OCI-LY7 (cell line): ENCODE results near the gene EPB41L4B. TPM values are rescaled to one million over a fixed set of nuclear protein-coding genes. Genes with fewer than 3 reads are reported as not detected.

Experiments
- BruUV-seq: library from RNA; stranded (reverse); fragments of 400-500 nt; replicated peaks from 2 replicates; lab custom pipeline; 2021; lab: Mats Ljungman, UMichigan
- CTCF ChIA-PET: fragments of 300-600 bp; sonication (Branson Sonifier 250); formaldehyde crosslinking; loops from one replicate; lab custom pipeline; 2022; ENCODE audit warnings: antibody characterized with exemption; ENCODE audit not compliant: unreplicated experiment; lab: Charles Lee
- POLR2A ChIA-PET: fragments of 300-600 bp; sonication (Branson Sonifier 250); formaldehyde crosslinking; loops from one replicate; lab custom pipeline; 2022; ENCODE audit warnings: antibody characterized with exemption; lab: Charles Lee
- DNase-seq: peaks from one replicate; pipeline ENCODE4 v3.0.0-alpha.2; 2015; ENCODE audit warnings: low spot score
- H2AFZ ChIP-seq: fragments of 200-600 bp; sonication (generic), shearing (Covaris generic); 2 replicates; pipeline ENCODE4 v1.6.1; 2014; ENCODE audit warnings: mild to moderate bottlenecking, antibody characterized with exemption, low read length, moderate library complexity
- H3K27ac ChIP-seq: fragments of 200-600 bp; sonication (generic); 2 replicates; pipeline ENCODE4 v1.5.1; 2014; ENCODE audit warnings: mixed run types, low read depth, mild to moderate bottlenecking, moderate library complexity, low read length, inconsistent platforms; ENCODE audit not compliant: poor library complexity, severe bottlenecking
- H3K36me3 ChIP-seq: fragments of 200-600 bp; sonication (generic); 2 replicates; pipeline ENCODE4 v1.6.1; 2014; ENCODE audit warnings: mild to moderate bottlenecking, antibody characterized with exemption, low read length, moderate library complexity, mixed read lengths; ENCODE audit not compliant: insufficient read depth
- H3K4me1 ChIP-seq: fragments of 200-600 bp; sonication (generic); 2 replicates; pipeline ENCODE4 v1.5.1; 2014; ENCODE audit warnings: mild to moderate bottlenecking, low read length; ENCODE audit not compliant: insufficient read depth, poor library complexity, severe bottlenecking
- H3K4me2 ChIP-seq: fragments of 200-600 bp; sonication (generic); 2 replicates; pipeline ENCODE4 v1.6.1; 2014; ENCODE audit warnings: mild to moderate bottlenecking, low read length
- H3K4me3 ChIP-seq: fragments of 200-600 bp; sonication (generic); 2 replicates; pipeline ENCODE4 v1.5.1; 2014; ENCODE audit warnings: mild to moderate bottlenecking, low read depth, low read length; ENCODE audit not compliant: poor library complexity, severe bottlenecking
- H3K79me2 ChIP-seq: fragments of 200-600 bp; sonication (generic); 2 replicates; pipeline ENCODE4 v1.6.1; 2016; ENCODE audit warnings: low read depth, mild to moderate bottlenecking, low read length, moderate library complexity, mixed read lengths; ENCODE audit not compliant: insufficient read depth
- H3K9me2 ChIP-seq: fragments of 200-600 bp; sonication (generic); 2 replicates; pipeline ENCODE4 v1.6.1; 2016; ENCODE audit warnings: mild to moderate bottlenecking, low read length, mixed read lengths; ENCODE audit not compliant: insufficient read depth
- H3K9me3 ChIP-seq: fragments of 200-600 bp; sonication (generic); 2 replicates; pipeline ENCODE4 v1.6.1; 2014; ENCODE audit warnings: mild to moderate bottlenecking, mixed run types, low read length, mixed read lengths
- H4K20me1 ChIP-seq: fragments of 200-600 bp; sonication (generic); 2 replicates; pipeline ENCODE4 v1.6.1; 2014; ENCODE audit warnings: mild to moderate bottlenecking, antibody characterized with exemption, low read length, moderate library complexity, mixed read lengths; ENCODE audit not compliant: insufficient read depth
- CTCF ChIP-seq: fragments of 200-600 bp; sonication (generic); conservative IDR thresholded peaks from 2 replicates; pipeline ENCODE4 v1.5.1; 2014; ENCODE audit warnings: mild to moderate bottlenecking, antibody characterized with exemption, low read length, moderate library complexity, mixed read lengths
- EZH2phosphoT487 ChIP-seq: fragments of 200-600 bp; sonication (generic); IDR thresholded peaks from 2 replicates; pipeline ENCODE4 v1.6.1; 2018; ENCODE audit warnings: low read depth, borderline replicate concordance, mild to moderate bottlenecking, mixed run types, antibody characterized with exemption, low read length, moderate library complexity, mixed read lengths
- intact Hi-C: fragments of 100-400 bp; cut with micrococcal nuclease; formaldehyde crosslinking; loops from one replicate; pipeline ENCODE4 v1.10.0; 2022; ENCODE audit not compliant: unreplicated experiment
- total RNA-seq, 2 experiments: library from RNA; depleted of rRNA in 1 of 2; stranded (reverse); fragments of >200 nt in 1 of 2; shearing (Covaris generic) in 1 of 2; gene quantifications; 2 replicates each; pipeline ENCODE4 v1.2.3, GENCODE V29; 2014 to 2022

Gene EPB41L4B
- total RNA-seq, 2 experiments from 2014 or later: 0.29 TPM; not detected in 1

- H3K27ac ChIP-seq: no peak overlapping the region
- CTCF ChIA-PET: no interaction called here
- H3K4me2 ChIP-seq: no peak overlapping the region
- no peaks in the 10 kb centered on the region for H3K79me2 ChIP-seq
- no peaks in the 10 kb centered on the region for H3K36me3 ChIP-seq
- no peak for TF ChIP-seq CTCF
- TF ChIP-seq EZH2phosphoT487: no peak
- POLR2A ChIA-PET: interaction anchor here (0.5 kb wide), 1 partner anchor 516 kb away, joined by 4 read pairs; no protein-coding TSS in a partner anchor
- no peaks in the 10 kb centered on the region for H4K20me1 ChIP-seq
- no peak for DNase-seq
- no peak overlapping the region for H3K4me3 ChIP-seq
- BruUV-seq: no TSS peak
- 0 out of 2 replicates have a peak, but pooled peaks cover 3% of the 10 kb centered on the region for H3K9me3 ChIP-seq
- no peaks in the 10 kb centered on the region for H3K9me2 ChIP-seq
- intact Hi-C loops: no loop called here
- no peak overlapping the region for H2AFZ ChIP-seq
- no peaks in the 10 kb centered on the region for H3K4me1 ChIP-seq
Measured at GRCh38 chr9:109158651-109159050, 162.2 kb downstream of the EPB41L4B start.

DNA sequence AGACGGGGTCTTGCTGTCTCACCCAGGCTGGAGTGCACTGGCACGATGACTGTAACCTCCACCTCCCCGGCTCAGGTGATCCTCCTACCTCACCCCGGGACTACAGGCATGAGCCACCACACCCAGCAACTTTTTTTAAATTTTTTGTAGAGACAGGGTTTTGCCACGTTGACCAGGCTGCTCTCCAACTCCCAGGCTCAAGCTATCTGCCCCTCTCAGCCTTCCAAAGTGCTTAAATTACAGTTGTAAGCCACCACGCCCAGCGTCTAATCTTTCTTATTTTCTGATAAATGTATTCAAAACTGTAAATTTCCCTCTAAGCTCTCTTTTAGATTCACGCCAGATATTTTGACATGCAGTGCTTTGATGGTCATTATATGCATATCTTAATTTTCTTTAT, 164.2 kb downstream of the EPB41L4B start:
- POLR2A ChIA-PET: no interaction called here
- H3K4me2 ChIP-seq: no peak overlapping the region
- H3K9me2 ChIP-seq: no peaks in the 10 kb centered on the region
- no peak for TF ChIP-seq CTCF
- no peak for TF ChIP-seq EZH2phosphoT487
- intact Hi-C loops: no loop called here
- BruUV-seq: no TSS peak
- H4K20me1 ChIP-seq: no peaks in the 10 kb centered on the region
- CTCF ChIA-PET: no interaction called here
- no peaks in the 10 kb centered on the region for H3K36me3 ChIP-seq
- H2AFZ ChIP-seq: no peak overlapping the region
- no peak for DNase-seq
- no peak overlapping the region for H3K4me3 ChIP-seq
- no peak overlapping the region for H3K27ac ChIP-seq
- peaks cover 12% of the 10 kb centered on the region for H3K9me3 ChIP-seq
- no peaks in the 10 kb centered on the region for H3K79me2 ChIP-seq
- H3K4me1 ChIP-seq: no peaks in the 10 kb centered on the region

DNA sequence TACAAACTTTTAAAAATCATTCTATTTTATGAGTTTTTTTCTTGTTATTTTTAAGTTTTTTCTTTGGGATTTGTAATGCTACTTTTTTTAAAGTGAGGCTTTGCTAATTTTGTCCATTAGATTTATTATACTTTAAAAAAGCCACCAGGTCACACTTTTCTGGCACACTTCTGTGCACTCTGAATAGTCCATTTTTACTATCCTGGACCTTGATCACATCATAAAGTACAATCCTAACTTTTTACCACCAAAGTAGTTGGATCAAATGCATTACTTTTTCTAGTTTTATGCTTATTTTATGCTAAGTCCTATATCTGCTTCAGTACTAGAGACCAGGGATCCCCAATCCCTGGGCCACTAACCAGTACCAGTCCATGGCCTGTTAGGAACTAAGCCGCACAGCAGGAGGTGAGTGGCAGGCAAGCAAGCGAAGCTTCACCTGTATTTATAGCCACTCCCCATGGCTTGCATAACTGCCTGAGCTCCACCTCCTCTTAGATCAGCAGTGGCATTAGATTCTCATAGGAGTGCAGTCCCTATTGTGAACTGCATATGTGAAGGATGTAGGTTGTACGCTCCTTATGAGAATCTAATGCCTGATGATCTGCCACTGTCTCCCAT, 169.8 kb downstream of the EPB41L4B start:
- Histone ChIP-seq H4K20me1 (no peaks in the 10 kb centered on the region), H3K36me3 (no peaks in the 10 kb centered on the region), H3K4me2 (no peak overlapping the region), H3K27ac (no peak overlapping the region), H3K9me3 (peaks cover 12% of the 10 kb centered on the region), H3K4me3 (no peak overlapping the region), H3K79me2 (no peaks in the 10 kb centered on the region), H2AFZ (no peak overlapping the region), H3K4me1 (no peaks in the 10 kb centered on the region), H3K9me2 (no peaks in the 10 kb centered on the region)
- TF ChIP-seq EZH2phosphoT487: no peak
- TF ChIP-seq CTCF: no peak
- intact Hi-C loops: no loop called here
- CTCF ChIA-PET: no interaction called here
- POLR2A ChIA-PET: no interaction called here
- DNase-seq: no peak
- BruUV-seq: no TSS peak
